Astrocyte (in vitro differentiated cells and primary cell): ENCODE data around the gene NDUFAF8. TPM values are rescaled to one million over a fixed set of nuclear protein-coding genes. Genes with fewer than 3 reads are reported as not detected.

Experiments
- DNase-seq: peaks from one replicate; pipeline ENCODE4 v3.0.0-alpha.2; 2010; ENCODE audit warnings: low read depth
- FAIRE-seq: peaks from 2 replicates; lab custom pipeline; 2011; peaks lifted over from hg19 to GRCh38; lab: Jason Lieb, UNC
- H2AFZ ChIP-seq: 2 replicates; pipeline ENCODE4 v1.6.0; 2012; ENCODE audit warnings: low read depth, low read length, inconsistent platforms
- H3K27ac ChIP-seq: 2 replicates; pipeline ENCODE4 v1.5.1; 2011; ENCODE audit warnings: low read depth, low read length, inconsistent platforms
- H3K27me3 ChIP-seq: 2 replicates; pipeline ENCODE4 v1.6.0; 2011; ENCODE audit warnings: low read length, inconsistent platforms; ENCODE audit not compliant: insufficient read depth
- H3K36me3 ChIP-seq: 2 replicates; pipeline ENCODE4 v1.5.1; 2011; ENCODE audit warnings: low read length, inconsistent platforms; ENCODE audit not compliant: insufficient read depth
- H3K4me1 ChIP-seq: 2 replicates; pipeline ENCODE4 v1.5.1; 2011; ENCODE audit warnings: low read length, inconsistent platforms; ENCODE audit not compliant: insufficient read depth
- H3K4me2 ChIP-seq: 2 replicates; pipeline ENCODE4 v1.6.0; 2012; ENCODE audit warnings: low read length, inconsistent platforms
- H3K4me3 ChIP-seq: 2 replicates; pipeline ENCODE4 v1.5.1; 2011; ENCODE audit warnings: low read depth, mild to moderate bottlenecking, low read length, inconsistent platforms; ENCODE audit not compliant: insufficient read depth
- H3K79me2 ChIP-seq: 2 replicates; pipeline ENCODE4 v1.6.0; 2012; ENCODE audit warnings: mild to moderate bottlenecking, low read length, inconsistent platforms; ENCODE audit not compliant: insufficient read depth
- H3K9ac ChIP-seq: 2 replicates; pipeline ENCODE4 v1.6.0; 2012; ENCODE audit warnings: mild to moderate bottlenecking, low read length, inconsistent platforms
- H3K9me3 ChIP-seq: 2 replicates; pipeline ENCODE4 v1.5.1; 2012; ENCODE audit warnings: low read depth, mild to moderate bottlenecking, low read length, inconsistent platforms; ENCODE audit not compliant: insufficient read depth
- H4K20me1 ChIP-seq: 2 replicates; pipeline ENCODE4 v1.6.0; 2012; ENCODE audit warnings: low read length, inconsistent platforms; ENCODE audit not compliant: insufficient read depth
- H3K27ac Mint-ChIP-seq: one replicate; pipeline ENCODE4 v1.8.0; 2021; ENCODE audit warnings: mild to moderate bottlenecking, mixed read lengths; ENCODE audit not compliant: unreplicated experiment
- H3K27me3 Mint-ChIP-seq: one replicate; pipeline ENCODE4 v1.8.0; 2021; ENCODE audit warnings: low read depth, mixed read lengths; ENCODE audit not compliant: unreplicated experiment
- H3K36me3 Mint-ChIP-seq: one replicate; pipeline ENCODE4 v1.8.0; 2021; ENCODE audit warnings: low read depth, mixed read lengths; ENCODE audit not compliant: unreplicated experiment
- H3K4me1 Mint-ChIP-seq: one replicate; pipeline ENCODE4 v1.8.0; 2021; ENCODE audit warnings: low read depth, mixed read lengths; ENCODE audit not compliant: unreplicated experiment
- H3K4me3 Mint-ChIP-seq: one replicate; pipeline ENCODE4 v1.8.0; 2021; ENCODE audit warnings: mild to moderate bottlenecking, moderate library complexity, mixed read lengths; ENCODE audit not compliant: unreplicated experiment
- H3K9me3 Mint-ChIP-seq: one replicate; pipeline ENCODE4 v1.8.0; 2021; ENCODE audit warnings: mild to moderate bottlenecking, mixed read lengths; ENCODE audit not compliant: unreplicated experiment
- EZH2 ChIP-seq: IDR thresholded peaks from 2 replicates; pipeline ENCODE4 v1.6.1; 2012; ENCODE audit warnings: mild to moderate bottlenecking, low read length, inconsistent platforms; ENCODE audit not compliant: insufficient read depth
- total RNA-seq: library from RNA; stranded (reverse); gene quantifications from 2 replicates; pipeline ENCODE4 v1.2.1, GENCODE V29; 2021
- TF ChIP-seq, protein P1 (sequence below): IDR thresholded peaks from 2 replicates; pipeline ENCODE4 v1.5.1; 2011; ENCODE audit warnings: low read depth, mild to moderate bottlenecking, inconsistent platforms, low read length, moderate library complexity; ENCODE audit not compliant: insufficient read depth

Gene NDUFAF8
- total RNA-seq, 1 donor from 2014 or later = 67.2 TPM

DNA sequence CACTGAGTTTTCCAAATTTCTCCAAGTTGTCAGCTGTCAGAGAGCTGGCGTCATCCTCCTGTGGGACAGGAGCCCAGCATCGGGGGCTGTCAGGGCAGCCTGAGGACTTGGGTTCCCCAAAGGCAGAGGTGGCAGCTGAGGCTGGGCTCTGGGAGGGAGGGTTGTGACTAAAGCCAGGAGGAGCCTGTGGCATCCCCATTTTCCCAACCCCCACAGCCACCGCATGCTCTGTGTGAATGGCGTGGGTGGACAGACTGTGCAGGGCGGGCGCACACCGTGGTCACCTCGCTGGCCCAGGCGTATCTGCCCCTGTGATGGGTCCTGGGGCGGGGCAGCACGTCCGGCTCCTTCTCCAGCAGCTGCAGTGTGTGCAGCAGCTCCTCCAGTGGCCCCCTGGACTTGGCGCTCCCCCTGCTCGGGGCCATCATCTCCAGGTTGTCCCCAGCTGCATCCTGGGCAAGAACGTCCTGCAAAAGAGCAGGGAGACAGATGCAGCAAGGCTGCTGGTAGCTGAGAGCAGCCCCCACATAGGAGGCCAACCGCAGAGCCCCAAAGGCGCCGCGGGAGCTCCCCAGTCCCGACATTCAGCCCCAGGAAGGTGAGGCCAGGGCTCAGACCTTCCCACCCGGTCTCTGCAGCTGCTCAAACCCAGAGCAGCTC lies 41.2 kb upstream of the NDUFAF8 start:
- peaks cover 3% of the 10 kb centered on the region for H3K36me3 Mint-ChIP-seq
- Histone ChIP-seq H4K20me1 (no peaks in the 10 kb centered on the region), H3K9ac (no peak overlapping the region), H3K27me3 (no peaks in the 10 kb centered on the region), H3K9me3 (no peaks in the 10 kb centered on the region), H3K79me2 (no peaks in the 10 kb centered on the region), H3K27ac (no peak overlapping the region), H3K4me2 (no peak overlapping the region), H3K4me1 (no peaks in the 10 kb centered on the region), H3K36me3 (no peaks in the 10 kb centered on the region), H2AFZ (no peak overlapping the region), H3K4me3 (no peak overlapping the region)
- H3K27ac Mint-ChIP-seq = no peak overlapping the region
- no peaks in the 10 kb centered on the region for H3K27me3 Mint-ChIP-seq
- no peak for TF ChIP-seq EZH2
- TF ChIP-seq, protein P1, sequence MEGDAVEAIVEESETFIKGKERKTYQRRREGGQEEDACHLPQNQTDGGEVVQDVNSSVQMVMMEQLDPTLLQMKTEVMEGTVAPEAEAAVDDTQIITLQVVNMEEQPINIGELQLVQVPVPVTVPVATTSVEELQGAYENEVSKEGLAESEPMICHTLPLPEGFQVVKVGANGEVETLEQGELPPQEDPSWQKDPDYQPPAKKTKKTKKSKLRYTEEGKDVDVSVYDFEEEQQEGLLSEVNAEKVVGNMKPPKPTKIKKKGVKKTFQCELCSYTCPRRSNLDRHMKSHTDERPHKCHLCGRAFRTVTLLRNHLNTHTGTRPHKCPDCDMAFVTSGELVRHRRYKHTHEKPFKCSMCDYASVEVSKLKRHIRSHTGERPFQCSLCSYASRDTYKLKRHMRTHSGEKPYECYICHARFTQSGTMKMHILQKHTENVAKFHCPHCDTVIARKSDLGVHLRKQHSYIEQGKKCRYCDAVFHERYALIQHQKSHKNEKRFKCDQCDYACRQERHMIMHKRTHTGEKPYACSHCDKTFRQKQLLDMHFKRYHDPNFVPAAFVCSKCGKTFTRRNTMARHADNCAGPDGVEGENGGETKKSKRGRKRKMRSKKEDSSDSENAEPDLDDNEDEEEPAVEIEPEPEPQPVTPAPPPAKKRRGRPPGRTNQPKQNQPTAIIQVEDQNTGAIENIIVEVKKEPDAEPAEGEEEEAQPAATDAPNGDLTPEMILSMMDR = no peak
- H3K4me3 Mint-ChIP-seq = no peak overlapping the region
- no peaks in the 10 kb centered on the region for H3K4me1 Mint-ChIP-seq
- H3K9me3 Mint-ChIP-seq = no peaks in the 10 kb centered on the region
- DNase-seq (no peak), FAIRE-seq (no peak)

GRCh38 chr17:81198826-81199481 lies 40.2 kb upstream of the NDUFAF8 start:
- H3K4me3 Mint-ChIP-seq = no peak overlapping the region
- Histone ChIP-seq H3K27me3 (no peaks in the 10 kb centered on the region), H2AFZ (no peak overlapping the region), H3K4me3 (no peak overlapping the region), H4K20me1 (no peaks in the 10 kb centered on the region), H3K4me2 (no peak overlapping the region), H3K79me2 (no peaks in the 10 kb centered on the region), H3K4me1 (no peaks in the 10 kb centered on the region), H3K27ac (no peak overlapping the region), H3K9ac (no peak overlapping the region), H3K36me3 (no peaks in the 10 kb centered on the region), H3K9me3 (no peaks in the 10 kb centered on the region)
- no peaks in the 10 kb centered on the region for H3K27me3 Mint-ChIP-seq
- H3K9me3 Mint-ChIP-seq = no peaks in the 10 kb centered on the region
- FAIRE-seq = no peak
- peaks cover 3% of the 10 kb centered on the region for H3K36me3 Mint-ChIP-seq
- no peak for DNase-seq
- no peak overlapping the region for H3K27ac Mint-ChIP-seq
- H3K4me1 Mint-ChIP-seq = no peaks in the 10 kb centered on the region
- TF ChIP-seq, protein P1 = no peak
- TF ChIP-seq EZH2 = no peak

DNA sequence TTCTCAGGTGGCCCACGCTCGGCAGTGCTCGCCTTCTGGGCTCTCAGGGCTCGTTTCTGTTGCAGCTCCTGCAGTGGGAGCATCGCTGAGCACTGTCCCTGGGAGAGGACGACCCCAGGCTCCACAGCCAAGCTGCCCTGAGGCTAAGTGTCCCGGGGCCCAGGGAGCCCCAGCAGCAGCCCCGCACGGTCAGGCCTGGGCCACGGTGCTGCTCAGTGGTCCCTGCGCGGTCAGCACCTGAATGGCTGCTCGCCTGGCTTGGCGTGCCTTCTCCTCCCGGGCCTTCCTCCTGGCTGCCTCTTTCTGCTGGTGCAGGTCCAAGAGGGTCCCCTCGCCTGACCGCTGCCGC lies 39.7 kb upstream of the NDUFAF8 start:
- Histone ChIP-seq H3K4me2 (no peak overlapping the region), H3K79me2 (no peaks in the 10 kb centered on the region), H3K9me3 (no peaks in the 10 kb centered on the region), H3K27me3 (no peaks in the 10 kb centered on the region), H3K27ac (no peak overlapping the region), H3K36me3 (no peaks in the 10 kb centered on the region), H2AFZ (no peak overlapping the region), H3K9ac (no peak overlapping the region), H4K20me1 (no peaks in the 10 kb centered on the region), H3K4me1 (no peaks in the 10 kb centered on the region), H3K4me3 (no peak overlapping the region)
- no peak for FAIRE-seq
- TF ChIP-seq, protein P1 = no peak
- TF ChIP-seq EZH2 = no peak
- H3K27me3 Mint-ChIP-seq = peaks cover 2% of the 10 kb centered on the region
- peaks cover 4% of the 10 kb centered on the region for H3K36me3 Mint-ChIP-seq
- no peaks in the 10 kb centered on the region for H3K4me1 Mint-ChIP-seq
- H3K27ac Mint-ChIP-seq = no peak overlapping the region
- H3K4me3 Mint-ChIP-seq = no peak overlapping the region
- no peaks in the 10 kb centered on the region for H3K9me3 Mint-ChIP-seq
- no peak for DNase-seq
